ENCODE measurements around the gene FRMD5.

The FRMD5 gene

DNA sequence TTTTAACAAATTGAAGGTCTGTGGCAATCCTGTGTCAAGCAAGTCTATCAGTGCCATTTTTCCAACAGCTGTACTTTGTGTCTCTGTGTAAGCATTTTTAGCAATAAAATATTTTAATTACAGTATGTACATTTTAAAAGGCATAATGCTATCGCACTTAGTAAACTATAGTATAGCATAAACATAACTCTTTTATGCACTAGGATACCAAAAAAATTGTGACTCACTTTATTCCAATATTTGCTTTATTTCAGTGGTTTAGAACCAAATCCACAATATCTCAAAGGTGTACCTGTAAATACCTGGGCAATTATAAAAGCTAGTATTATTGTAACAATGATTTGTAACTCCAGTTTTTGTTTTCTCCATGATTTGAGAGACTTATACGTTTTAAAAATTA lies 46.5 kb downstream of the FRMD5 start:
- no peak for DNase-seq (ENCODE audit: extremely low read depth, low read depth)
- TF ChIP-seq, protein P1, sequence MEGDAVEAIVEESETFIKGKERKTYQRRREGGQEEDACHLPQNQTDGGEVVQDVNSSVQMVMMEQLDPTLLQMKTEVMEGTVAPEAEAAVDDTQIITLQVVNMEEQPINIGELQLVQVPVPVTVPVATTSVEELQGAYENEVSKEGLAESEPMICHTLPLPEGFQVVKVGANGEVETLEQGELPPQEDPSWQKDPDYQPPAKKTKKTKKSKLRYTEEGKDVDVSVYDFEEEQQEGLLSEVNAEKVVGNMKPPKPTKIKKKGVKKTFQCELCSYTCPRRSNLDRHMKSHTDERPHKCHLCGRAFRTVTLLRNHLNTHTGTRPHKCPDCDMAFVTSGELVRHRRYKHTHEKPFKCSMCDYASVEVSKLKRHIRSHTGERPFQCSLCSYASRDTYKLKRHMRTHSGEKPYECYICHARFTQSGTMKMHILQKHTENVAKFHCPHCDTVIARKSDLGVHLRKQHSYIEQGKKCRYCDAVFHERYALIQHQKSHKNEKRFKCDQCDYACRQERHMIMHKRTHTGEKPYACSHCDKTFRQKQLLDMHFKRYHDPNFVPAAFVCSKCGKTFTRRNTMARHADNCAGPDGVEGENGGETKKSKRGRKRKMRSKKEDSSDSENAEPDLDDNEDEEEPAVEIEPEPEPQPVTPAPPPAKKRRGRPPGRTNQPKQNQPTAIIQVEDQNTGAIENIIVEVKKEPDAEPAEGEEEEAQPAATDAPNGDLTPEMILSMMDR (IDR thresholded peaks at IDR 0.05; ENCODE audit: low read depth, low read length) = no peak

DNA sequence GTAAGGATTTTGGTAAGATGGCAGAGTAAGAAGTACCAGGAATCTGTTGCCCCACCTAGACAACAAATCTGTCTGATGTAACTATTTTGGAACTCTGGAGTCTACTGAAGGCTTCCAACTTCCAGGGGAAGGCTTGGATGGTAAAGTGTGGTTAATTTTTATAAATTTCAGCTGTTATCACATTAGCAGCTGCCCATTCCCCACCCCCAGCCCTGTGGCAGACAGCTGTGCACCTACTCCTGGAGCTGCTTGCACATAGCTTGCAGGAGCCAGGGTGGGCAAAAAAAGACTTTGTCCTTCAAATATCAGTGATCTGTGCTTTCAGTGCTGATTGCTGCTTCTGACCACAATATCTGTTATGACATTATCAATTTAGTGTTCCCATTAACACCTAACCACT lies 47.4 kb downstream of the FRMD5 start:
- DNase-seq (ENCODE audit: extremely low read depth, low read depth) = no peak
- TF ChIP-seq, protein P1 (IDR thresholded peaks at IDR 0.05; ENCODE audit: low read depth, low read length) = no peak

- DNase-seq (ENCODE audit: extremely low read depth, low read depth) = no peak
- TF ChIP-seq, protein P1 (IDR thresholded peaks at IDR 0.05; ENCODE audit: low read depth, low read length) = no peak
These were observed 49.6 kb downstream of the FRMD5 start for GRCh38 chr15:44145495-44145894.

GRCh38 chr15:44144992-44145391 lies 50.1 kb downstream of the FRMD5 start:
- no peak for DNase-seq (ENCODE audit: extremely low read depth, low read depth)
- TF ChIP-seq, protein P1 (IDR thresholded peaks at IDR 0.05; ENCODE audit: low read depth, low read length) = no peak

DNA sequence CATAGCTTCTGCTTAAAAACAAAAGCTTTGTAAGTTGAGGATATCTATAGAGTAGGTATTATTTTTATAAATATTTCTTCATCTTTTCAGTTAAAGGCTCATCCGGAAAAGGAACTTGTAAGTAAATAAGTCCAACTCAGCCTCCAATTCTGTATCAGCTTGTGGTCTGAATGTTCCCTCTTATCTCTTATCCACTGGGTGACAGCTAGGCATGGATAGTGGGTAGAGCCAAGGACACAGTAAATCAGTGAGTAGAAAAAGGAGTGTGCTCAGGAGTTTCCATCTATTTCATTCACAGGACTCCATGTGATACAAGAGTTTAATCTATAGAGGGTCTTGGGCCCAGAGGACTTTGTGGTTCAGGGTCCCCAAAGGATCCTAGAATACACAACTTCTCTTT lies 50.9 kb downstream of the FRMD5 start:
- no peak for DNase-seq (ENCODE audit: extremely low read depth, low read depth)
- TF ChIP-seq, protein P1 (IDR thresholded peaks at IDR 0.05; ENCODE audit: low read depth, low read length) = no peak

- TF ChIP-seq, protein P1 (IDR thresholded peaks at IDR 0.05; ENCODE audit: low read depth, low read length) = no peak
- DNase-seq (ENCODE audit: extremely low read depth, low read depth) = no peak
These were observed 57.3 kb downstream of the FRMD5 start for GRCh38 chr15:44137750-44138149.

- no peak for DNase-seq (ENCODE audit: extremely low read depth, low read depth)
- TF ChIP-seq, protein P1 (IDR thresholded peaks at IDR 0.05; ENCODE audit: low read depth, low read length) = no peak
These were observed 58.0 kb downstream of the FRMD5 start for GRCh38 chr15:44136991-44137477.

Data from AG09319 (cell line).